Lung microvascular endothelial cell (primary cell): ENCODE data around the gene COL4A1. TPM values are rescaled to one million over a fixed set of nuclear protein-coding genes. Genes with fewer than 3 reads are reported as not detected.

Experiments
- DNase-seq, 2 donors: peaks; one replicate each; pipeline versions ENCODE4 v3.0.0 to v3.0.0-alpha.2; 2010; ENCODE audit warnings: low read depth in 2 of 2
- total RNA-seq: library from RNA; depleted of rRNA; stranded (reverse); fragments of >200 nt; gene quantifications from 2 replicates; pipeline ENCODE4 v1.2.1, GENCODE V29; 2014

Gene COL4A1
- total RNA-seq, 1 donor from 2014 or later, result 836 TPM

- no peak for DNase-seq
Measured at GRCh38 chr13:110309661-110310524, 2.9 kb upstream of the COL4A1 start.

- DNase-seq, result peak in 1 of 2 donors; percentile 46
Measured at GRCh38 chr13:110308656-110309359, 1.9 kb upstream of the COL4A1 start.

- DNase-seq, result peak; percentile 64
Measured at GRCh38 chr13:110307767-110308655, 1.1 kb upstream of the COL4A1 start.

- DNase-seq, result peak; percentile 49 to 52
Measured at GRCh38 chr13:110306340-110306959, 507 bp downstream of the COL4A1 start.

- DNase-seq, result peak; percentile 51 to 55
Measured at GRCh38 chr13:110305949-110306339, 1.0 kb downstream of the COL4A1 start.

GRCh38 chr13:110305544-110305943 lies 1.4 kb downstream of the COL4A1 start:
- DNase-seq, result no peak

GRCh38 chr13:110305001-110305400 lies 2.0 kb downstream of the COL4A1 start:
- DNase-seq, result no peak

GRCh38 chr13:110304256-110304655 lies 2.7 kb downstream of the COL4A1 start:
- peak; percentile 34 to 58 for DNase-seq

GRCh38 chr13:110303644-110304043 lies 3.3 kb downstream of the COL4A1 start:
- DNase-seq, result no peak

- DNase-seq, result no peak
Measured at GRCh38 chr13:110302997-110303396, 4.0 kb downstream of the COL4A1 start.

- no peak for DNase-seq
Measured at GRCh38 chr13:110301606-110302553, 5.1 kb downstream of the COL4A1 start.

GRCh38 chr13:110301083-110301482 lies 5.9 kb downstream of the COL4A1 start:
- DNase-seq, result no peak

GRCh38 chr13:110300090-110300815 lies 6.7 kb downstream of the COL4A1 start:
- DNase-seq, result no peak

GRCh38 chr13:110299283-110299840 lies 7.6 kb downstream of the COL4A1 start:
- no peak for DNase-seq

GRCh38 chr13:110298505-110299282 lies 8.3 kb downstream of the COL4A1 start:
- peak; percentile 58 to 69 for DNase-seq

GRCh38 chr13:110297766-110298504 lies 9.0 kb downstream of the COL4A1 start:
- DNase-seq, result peak in 1 of 2 donors; percentile 69

- no peak for DNase-seq
Measured at GRCh38 chr13:110297011-110297410, 9.9 kb downstream of the COL4A1 start.

GRCh38 chr13:110294622-110295021 lies 12.3 kb downstream of the COL4A1 start:
- no peak for DNase-seq
